Neural cell (in vitro differentiated cells): ENCODE measurements around the gene MAPK8. TPM values are rescaled to one million over a fixed set of nuclear protein-coding genes. Genes with fewer than 3 reads are reported as not detected.

Source experiments
- H2AFZ ChIP-seq: fragments of 200-600, 300-800 bp; sonication (generic), shearing (Covaris generic); 2 replicates; pipeline ENCODE4 v1.6.0; 2014; ENCODE audit warnings: low read depth, mild to moderate bottlenecking, antibody characterized with exemption, low read length, moderate library complexity
- H3F3A ChIP-seq: fragments of 200-600 bp; shearing (Covaris generic); 2 replicates; pipeline ENCODE4 v1.6.1; 2016; ENCODE audit warnings: mild to moderate bottlenecking, moderate library complexity, mixed read lengths, antibody characterized with exemption, low read length; ENCODE audit not compliant: insufficient read depth, poor library complexity, severe bottlenecking
- H3K27ac ChIP-seq: fragments of 200-600, 300-800 bp; sonication (generic), shearing (Covaris generic); 2 replicates; pipeline ENCODE4 v1.5.1; 2014; ENCODE audit warnings: mild to moderate bottlenecking, low read length, moderate library complexity
- H3K27me3 ChIP-seq: fragments of 300-800, 200-600 bp; sonication (generic), shearing (Covaris generic); 2 replicates; pipeline ENCODE4 v1.6.0; 2014; ENCODE audit warnings: mild to moderate bottlenecking, low read depth, low read length, moderate library complexity; ENCODE audit not compliant: insufficient read depth
- H3K36me3 ChIP-seq: fragments of 300-800, 200-600 bp; sonication (generic), shearing (Covaris generic); 2 replicates; pipeline ENCODE4 v1.5.1; 2014; ENCODE audit warnings: mild to moderate bottlenecking, antibody characterized with exemption, low read length, moderate library complexity; ENCODE audit not compliant: insufficient read depth
- H3K4me2 ChIP-seq: fragments of 300-800, 200-600 bp; sonication (generic), shearing (Covaris generic); 2 replicates; pipeline ENCODE4 v1.6.0; 2014; ENCODE audit warnings: mild to moderate bottlenecking, low read length
- H3K4me3 ChIP-seq: fragments of 300-800, 200-600 bp; sonication (generic), shearing (Covaris generic); 2 replicates; pipeline ENCODE4 v1.5.1; 2014; ENCODE audit warnings: mild to moderate bottlenecking, low read length, moderate library complexity
- H3K79me2 ChIP-seq: fragments of 200-600 bp; shearing (Covaris generic); replicated peaks from 2 replicates; pipeline ENCODE4 v1.6.0; 2014; ENCODE audit warnings: mild to moderate bottlenecking, low read length, moderate library complexity; ENCODE audit not compliant: insufficient read depth
- H3K9ac ChIP-seq: fragments of 300-800, 200-600 bp; sonication (generic), shearing (Covaris generic); 2 replicates; pipeline ENCODE4 v1.6.1; 2016; ENCODE audit warnings: mild to moderate bottlenecking, low read length, mixed read lengths
- H3K9me2 ChIP-seq: fragments of 200-600 bp; shearing (Covaris generic); 2 replicates; pipeline ENCODE4 v1.6.1; 2016; ENCODE audit warnings: mild to moderate bottlenecking, low read length, mixed read lengths; ENCODE audit not compliant: insufficient read depth
- H3K9me3 ChIP-seq: fragments of 200-600, 300-800 bp; sonication (generic), shearing (Covaris generic); 2 replicates; pipeline ENCODE4 v1.6.1; 2016; ENCODE audit warnings: mild to moderate bottlenecking, mixed run types, low read length, moderate library complexity, mixed read lengths
- H4K20me1 ChIP-seq: fragments of 200-600 bp; shearing (Covaris generic); 2 replicates; pipeline ENCODE4 v1.6.1; 2016; ENCODE audit warnings: mild to moderate bottlenecking, mixed run types; ENCODE audit not compliant: insufficient read depth
- CTCF ChIP-seq: fragments of 450-650 bp; IDR thresholded peaks from 2 replicates; pipeline ENCODE4 v1.5.1; 2014; ENCODE audit warnings: antibody characterized with exemption, mild to moderate bottlenecking, moderate library complexity; ENCODE audit not compliant: poor library complexity, severe bottlenecking
- EP300 ChIP-seq: fragments of 450-650 bp; conservative IDR thresholded peaks from 2 replicates; pipeline ENCODE4 v1.6.1; 2014; ENCODE audit warnings: antibody characterized with exemption, mild to moderate bottlenecking, moderate library complexity; ENCODE audit not compliant: poor library complexity, severe bottlenecking
- EZH2 ChIP-seq: fragments of 200-600, 300-800 bp; shearing (Covaris generic), sonication (generic); IDR thresholded peaks from 2 replicates; pipeline ENCODE4 v1.6.1; 2014; ENCODE audit warnings: antibody characterized with exemption, low read length, borderline replicate concordance, mild to moderate bottlenecking; ENCODE audit not compliant: insufficient read depth, poor library complexity, severe bottlenecking
- MXI1 ChIP-seq: fragments of 450-650 bp; conservative IDR thresholded peaks from 2 replicates; pipeline ENCODE4 v1.6.1; 2014; ENCODE audit warnings: antibody characterized with exemption, mild to moderate bottlenecking; ENCODE audit not compliant: poor library complexity, severe bottlenecking
- POLR2AphosphoS5 ChIP-seq: IDR thresholded peaks from 2 replicates; pipeline ENCODE4 v1.6.1; 2012
- RAD21 ChIP-seq: fragments of 450-650 bp; conservative IDR thresholded peaks from 2 replicates; pipeline ENCODE4 v1.6.1; 2014; ENCODE audit warnings: antibody characterized with exemption, mild to moderate bottlenecking, moderate library complexity
- REST ChIP-seq: IDR thresholded peaks from 2 replicates; pipeline ENCODE4 v1.6.1; 2012; ENCODE audit warnings: borderline replicate concordance
- SMC3 ChIP-seq: fragments of 450-650 bp; conservative IDR thresholded peaks from 2 replicates; pipeline ENCODE4 v1.6.1; 2014; ENCODE audit warnings: antibody characterized with exemption, mild to moderate bottlenecking, moderate library complexity; ENCODE audit not compliant: poor library complexity
- TAF1 ChIP-seq: IDR thresholded peaks from 2 replicates; pipeline ENCODE4 v1.6.1; 2012; ENCODE audit warnings: low read depth
- polyA plus RNA-seq: library from polyadenylated mRNA; depleted of rRNA; stranded (reverse); fragments of >200 nt; gene quantifications from 2 replicates; pipeline ENCODE4 v1.2.3, GENCODE V29; 2014

MAPK8 gene
- polyA plus RNA-seq, 1 donor from 2014 or later, result 187 TPM

GRCh38 chr10:48484911-48485310, 178.4 kb downstream of the MAPK8 start:
- Histone ChIP-seq H3K4me3 (no peak overlapping the region), H3F3A (no peaks in the 10 kb centered on the region), H3K27me3 (no peaks in the 10 kb centered on the region), H3K36me3 (no peaks in the 10 kb centered on the region), H3K79me2 (no peaks in the 10 kb centered on the region), H3K4me2 (no peak overlapping the region), H3K9ac (no peak overlapping the region), H4K20me1 (no peaks in the 10 kb centered on the region), H3K27ac (no peak overlapping the region), H2AFZ (no peak overlapping the region), H3K9me2 (no peaks in the 10 kb centered on the region), H3K9me3 (no peaks in the 10 kb centered on the region)
- TF ChIP-seq CTCF, result no peak
- TF ChIP-seq MXI1, result no peak
- no peak for TF ChIP-seq TAF1
- no peak for TF ChIP-seq RAD21
- no peak for TF ChIP-seq REST
- no peak for TF ChIP-seq POLR2AphosphoS5
- no peak for TF ChIP-seq EP300
- TF ChIP-seq SMC3, result no peak
- TF ChIP-seq EZH2, result no peak

GRCh38 chr10:48485711-48486110, 179.2 kb downstream of the MAPK8 start:
- Histone ChIP-seq H3K79me2 (no peaks in the 10 kb centered on the region), H4K20me1 (no peaks in the 10 kb centered on the region), H2AFZ (no peak overlapping the region), H3K4me2 (no peak overlapping the region), H3F3A (no peaks in the 10 kb centered on the region), H3K9me2 (no peaks in the 10 kb centered on the region), H3K36me3 (no peaks in the 10 kb centered on the region), H3K27me3 (no peaks in the 10 kb centered on the region), H3K4me3 (no peak overlapping the region), H3K27ac (no peak overlapping the region), H3K9ac (no peak overlapping the region), H3K9me3 (no peaks in the 10 kb centered on the region)
- TF ChIP-seq EP300 (no peak), POLR2AphosphoS5 (no peak), CTCF (no peak)
